HG02642 (cell line): Measurements from ENCODE around the gene SLC35G6.
"Not testable (repeated sequence)": the region's sequence is repeated elsewhere in the genome, so short reads cannot be mapped to it uniquely, and the experiment has no call there.

Experiments
- ATAC-seq: cut with Tn5 transposase; IDR thresholded peaks from one replicate; pipeline ENCODE4 v1.9.1; 2021; ENCODE audit warnings: mild to moderate bottlenecking; ENCODE audit not compliant: unreplicated experiment, poor library complexity

Gene SLC35G6

GRCh38 chr17:7481275-7481674 is at the start of gene SLC35G6:
SLC35G6 (plus strand) TSS chr17:7481446; CDS start chr17:7481517, 71 bp downstream.
- ATAC-seq, result not testable (repeated sequence)

- no peak for ATAC-seq
Observed at GRCh38 chr17:7432296-7432695, 49.0 kb upstream of the SLC35G6 start.

- peak; percentile 21 for ATAC-seq
Observed at GRCh38 chr17:7435676-7436555, 45.3 kb upstream of the SLC35G6 start.

GRCh38 chr17:7436556-7437368 is 44.5 kb upstream of the SLC35G6 start:
- ATAC-seq, result peak; percentile 32

GRCh38 chr17:7437369-7437863 is 43.8 kb upstream of the SLC35G6 start:
- ATAC-seq, result no peak

GRCh38 chr17:7437950-7438614 is 43.2 kb upstream of the SLC35G6 start:
- ATAC-seq, result no peak

GRCh38 chr17:7438656-7439460 is 42.4 kb upstream of the SLC35G6 start:
- ATAC-seq, result no peak

GRCh38 chr17:7439462-7440112 is 41.7 kb upstream of the SLC35G6 start, which contains the start of gene FGF11:
FGF11 (plus strand) TSS chr17:7439512; CDS start chr17:7439621, 109 bp downstream.
- ATAC-seq, result no peak

- ATAC-seq, result no peak
Observed at GRCh38 chr17:7440113-7440833, 41.0 kb upstream of the SLC35G6 start.

- ATAC-seq, result no peak
Observed at GRCh38 chr17:7440834-7441195, 40.4 kb upstream of the SLC35G6 start.

- no peak for ATAC-seq
Observed at GRCh38 chr17:7441266-7441665, 40.0 kb upstream of the SLC35G6 start.

- no peak for ATAC-seq
Observed at GRCh38 chr17:7442142-7442541, 39.1 kb upstream of the SLC35G6 start.

- no peak for ATAC-seq
Observed at GRCh38 chr17:7443499-7444485, 37.5 kb upstream of the SLC35G6 start.

- peak; percentile 54 for ATAC-seq
Observed at GRCh38 chr17:7444682-7445618, 36.3 kb upstream of the SLC35G6 start, which contains the start of gene CHRNB1. CHRNB1 (plus strand) TSS chr17:7445061; CDS start chr17:7445128, 67 bp downstream.

GRCh38 chr17:7445619-7445968 is 35.7 kb upstream of the SLC35G6 start:
- ATAC-seq, result no peak

GRCh38 chr17:7448461-7448860 is 32.8 kb upstream of the SLC35G6 start:
- ATAC-seq, result no peak
